T-cell (primary cell): ENCODE measurements around the gene NUDT22. TPM values are rescaled to one million over a fixed set of nuclear protein-coding genes. Genes with fewer than 3 reads are reported as not detected.

Experiments used
- ATAC-seq, 4 experiments: fragments of 200-7000 bp in 3 of 4; fragments of 150-1000 bp in 1 of 4; cut with Tn5 transposase; replicated peaks in 1 of 4; 1 replicate in 3 of 4; 2 replicates in 1 of 4; pipeline ENCODE4 v1.10.0; 2021; ENCODE audit warnings: moderate library complexity in 3 of 4, mild to moderate bottlenecking in 2 of 4, moderate number of reproducible peaks in 1 of 4
- CTCF ChIA-PET, 2 donors: fragments of 300-600 bp; sonication (Branson Sonifier 250); formaldehyde crosslinking; loops; one replicate each; lab custom pipeline; 2022; ENCODE audit warnings: antibody characterized with exemption in 2 of 2; lab: Charles Lee
- POLR2A ChIA-PET, 2 donors: fragments of 300-600 bp; sonication (Branson Sonifier 250); formaldehyde crosslinking; loops; one replicate each; lab custom pipeline; 2022; ENCODE audit warnings: antibody characterized with exemption in 2 of 2; lab: Charles Lee
- DNase-seq, 35 experiments: peaks; one replicate each; pipeline versions ENCODE4 v3.0.0 to v3.0.0-alpha.2; 2013 to 2023
- H3K27ac ChIP-seq: one replicate; pipeline ENCODE4 v1.5.1; 2013; ENCODE audit warnings: low read length
- H3K27me3 ChIP-seq, 2 experiments: replicated peaks in 1 of 2; 1 replicate in 1 of 2; 2 replicates in 1 of 2; pipeline versions ENCODE4 v1.6.1 to v1.7.0; 2013; ENCODE audit warnings: low read length in 1 of 2, mixed read lengths in 1 of 2; ENCODE audit not compliant: control insufficient read depth in 2 of 2, insufficient read depth in 2 of 2; ENCODE audit errors: extremely low read depth in 1 of 2
- H3K36me3 ChIP-seq, 2 donors: 1 replicate in 1 of 2; 2 replicates in 1 of 2; pipeline versions ENCODE4 v1.6.1 to v1.7.0; 2013; ENCODE audit warnings: low read length in 1 of 2; ENCODE audit not compliant: control insufficient read depth in 2 of 2, insufficient read depth in 1 of 2; ENCODE audit errors: extremely low read depth in 1 of 2
- H3K4me1 ChIP-seq, 2 experiments: 1 replicate in 1 of 2; 2 replicates in 1 of 2; pipeline versions ENCODE4 v1.6.1 to v1.7.0; 2013; ENCODE audit warnings: low read length in 2 of 2, mixed read lengths in 1 of 2; ENCODE audit not compliant: insufficient read depth in 2 of 2, control insufficient read depth in 1 of 2; ENCODE audit errors: extremely low read depth in 1 of 2
- H3K4me3 ChIP-seq, 2 donors: 1 replicate in 1 of 2; 2 replicates in 1 of 2; pipeline versions ENCODE4 v1.5.1 to v1.7.0; 2013; ENCODE audit warnings: mild to moderate bottlenecking in 2 of 2, low read length in 1 of 2, moderate library complexity in 1 of 2; ENCODE audit not compliant: control insufficient read depth in 1 of 2; ENCODE audit errors: extremely low read depth in 1 of 2
- H3K9me3 ChIP-seq: 2 replicates; pipeline ENCODE4 v1.7.0; 2013
- H3K27ac Mint-ChIP-seq, 2 donors: one replicate each; pipeline ENCODE4 v1.8.0; 2020 to 2021; ENCODE audit warnings: mild to moderate bottlenecking in 2 of 2, mixed read lengths in 2 of 2
- H3K27me3 Mint-ChIP-seq, 2 donors: one replicate each; pipeline ENCODE4 v1.8.0; 2021 to 2022; ENCODE audit warnings: mixed read lengths in 2 of 2
- H3K36me3 Mint-ChIP-seq: one replicate; pipeline ENCODE4 v1.8.0; 2021; ENCODE audit warnings: mixed read lengths
- H3K4me1 Mint-ChIP-seq, 3 donors: one replicate each; pipeline ENCODE4 v1.8.0; 2020 to 2022; ENCODE audit warnings: mixed read lengths in 3 of 3, mild to moderate bottlenecking in 1 of 3
- H3K4me3 Mint-ChIP-seq, 3 donors: one replicate each; pipeline ENCODE4 v1.8.0; 2020 to 2022; ENCODE audit warnings: mild to moderate bottlenecking in 3 of 3, mixed read lengths in 3 of 3, moderate library complexity in 3 of 3
- H3K9me3 Mint-ChIP-seq, 3 donors: one replicate each; pipeline ENCODE4 v1.8.0; 2020 to 2022; ENCODE audit warnings: mixed read lengths in 3 of 3
- WGBS: methylation state at CpG from one replicate; pipeline ENCODE4 v1.1.5; 2013; ENCODE audit warnings: missing lambda C conversion rate; ENCODE audit not compliant: insufficient coverage; 5-methylcytosine and 5-hydroxymethylcytosine counted together
- total RNA-seq, 35 experiments: library from RNA in 6 of 35; stranded (reverse) in 6 of 35; fragments of 120-200 nt in 1 of 35; gene quantifications; one replicate each; pipeline versions ENCODE4 v1.2.1 to v1.2.4 and lab custom pipeline; 2013 to 2026

The NUDT22 gene, protein sequence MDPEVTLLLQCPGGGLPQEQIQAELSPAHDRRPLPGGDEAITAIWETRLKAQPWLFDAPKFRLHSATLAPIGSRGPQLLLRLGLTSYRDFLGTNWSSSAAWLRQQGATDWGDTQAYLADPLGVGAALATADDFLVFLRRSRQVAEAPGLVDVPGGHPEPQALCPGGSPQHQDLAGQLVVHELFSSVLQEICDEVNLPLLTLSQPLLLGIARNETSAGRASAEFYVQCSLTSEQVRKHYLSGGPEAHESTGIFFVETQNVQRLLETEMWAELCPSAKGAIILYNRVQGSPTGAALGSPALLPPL
- total RNA-seq (100 to 1,000 TPM in 1 of 5 donors, 10 to 100 TPM in 4; 49.7 to 108 (median 97.5) TPM), total RNA-seq (lab: John Stamatoyannopoulos, UW) (14.3 to 57.8 (median 35.6) reads per million in 29 experiments)
- 49.9 TPM for total RNA-seq (2013)

DNA sequence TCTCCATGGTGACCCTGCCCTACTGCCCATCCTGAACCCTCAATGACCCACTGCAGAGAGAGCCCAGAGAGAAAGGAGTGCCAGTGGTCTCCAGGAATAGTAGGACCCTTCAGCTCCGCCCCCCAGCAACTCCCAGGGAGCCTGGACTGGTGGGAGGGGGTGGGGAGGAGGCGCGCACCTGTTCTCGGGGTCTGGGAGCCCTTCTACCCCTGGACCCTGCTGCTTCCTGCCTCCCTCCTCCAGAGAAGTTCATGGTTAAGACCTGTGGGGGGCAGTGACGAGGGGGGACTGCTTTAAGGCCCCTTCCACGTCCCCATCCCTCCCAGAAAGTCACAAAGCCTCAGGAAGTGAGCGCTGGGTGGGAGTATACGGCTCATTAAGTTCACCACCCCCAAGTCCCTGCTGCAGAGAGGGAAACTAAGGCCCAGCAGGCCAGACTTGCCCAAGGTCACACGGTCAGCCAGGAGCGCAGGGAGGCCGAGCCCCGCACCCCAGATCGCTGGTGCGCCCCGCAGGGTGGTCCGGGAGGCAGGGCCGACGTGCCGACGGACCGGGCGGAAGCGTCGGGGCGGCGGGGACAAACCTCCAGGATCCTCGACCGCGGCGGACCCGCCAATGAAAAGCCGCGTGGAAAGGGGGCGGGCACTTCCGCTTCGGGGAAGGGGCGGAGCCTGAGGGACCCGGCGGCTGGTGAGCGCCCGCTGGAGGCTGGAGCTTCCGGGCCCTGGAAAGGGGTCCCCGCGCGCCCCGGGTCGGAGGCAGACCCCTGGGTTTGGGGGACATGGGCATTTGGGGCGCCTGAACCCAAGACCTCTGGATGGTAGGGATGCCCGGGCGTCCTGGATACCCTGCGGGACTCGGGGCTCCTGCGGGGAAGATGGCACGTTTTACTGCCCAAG is at the start of gene NUDT22, which contains the start of gene TRPT1:
TSS of gene NUDT22 (plus strand) at position 667 of the 899 bp plus-strand sequence. CDS start 379 bp downstream, outside the sequence.
TSS of gene TRPT1 (minus strand) at position 579 of the 899 bp plus-strand sequence. CDS start at position 253, 326 bp downstream.
- peaks cover 11 to 20% of the 10 kb centered on the region in 2 donors for H3K36me3 ChIP-seq
- Mint-ChIP-seq H3K4me3 (peak within 1 kb of the TSS; percentile 80 to 92 (median 86)), H3K27ac (peak within 1 kb of the TSS; percentile 88), H3K36me3 (no peaks in the 10 kb centered on the region), H3K4me1 (peaks cover 34 to 44% (median 38%) of the 10 kb centered on the region in 3 donors), H3K27me3 (no peaks in the 10 kb centered on the region), H3K9me3 (no peaks in the 10 kb centered on the region)
- H3K4me3 ChIP-seq = peak within 1 kb of the TSS; percentile 78 to 96
- DNase-seq = peak; percentile 70 to 96 (median 87)
- H3K27ac ChIP-seq = peak within 1 kb of the TSS; percentile 76
- ChIA-PET POLR2A (interaction anchor here (0.5 to 0.6 kb wide), 3 partner anchors 14 to 1662 kb away, joined by 3 to 4 read pairs (median 4); partner anchors contain the start of gene FIBP (in 1 of the 2)), CTCF (interaction anchor here (0.5 to 1.6 kb wide), 7 partner anchors 12 to 92 kb away, joined by 3 to 9 read pairs (median 3); partner anchors contain the start of genes FERMT3 (in 1 of the 2), PRDX5 (in 1 of the 2) and TRMT112 (in 1 of the 2))
- no peaks in the 10 kb centered on the region for H3K27me3 ChIP-seq
- H3K4me1 ChIP-seq = peaks cover 15 to 63% of the 10 kb centered on the region in 2 experiments
- no peaks in the 10 kb centered on the region for H3K9me3 ChIP-seq
- peak; percentile 76 to 80 (median 78) for ATAC-seq
- under 1% methylated on average over 45 of the region's 54 CpGs for WGBS

DNA sequence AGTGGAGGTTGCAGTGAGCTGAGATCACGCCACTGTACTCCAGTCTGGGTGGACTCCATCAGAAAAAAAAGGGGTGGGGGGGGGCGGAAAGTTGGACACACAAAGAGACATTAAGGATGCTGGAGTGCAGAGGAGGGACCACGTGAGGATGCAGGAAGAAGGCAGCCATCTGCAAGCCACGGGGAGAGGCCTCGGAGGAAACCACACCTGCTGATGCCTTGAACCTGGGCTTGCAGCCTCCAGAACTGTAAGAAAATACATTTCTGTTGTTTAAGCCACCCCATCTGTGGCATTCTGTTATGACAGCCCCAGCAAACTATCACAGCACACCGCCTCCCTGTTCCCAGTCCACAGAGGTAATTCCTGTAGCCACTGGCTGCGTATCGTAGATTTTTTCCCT is 49.3 kb upstream of the NUDT22 start:
- no peaks in the 10 kb centered on the region for H3K27me3 Mint-ChIP-seq
- Histone ChIP-seq H3K36me3 (no peaks in the 10 kb centered on the region), H3K27me3 (no peaks in the 10 kb centered on the region), H3K9me3 (no peaks in the 10 kb centered on the region), H3K4me3 (no peak overlapping the region), H3K27ac (no peak overlapping the region), H3K4me1 (peaks cover 0 to 10% of the 10 kb centered on the region in 2 experiments)
- WGBS = 43% methylated on average over 4 of the region's 8 CpGs
- no peaks in the 10 kb centered on the region for H3K36me3 Mint-ChIP-seq
- no peaks in the 10 kb centered on the region for H3K9me3 Mint-ChIP-seq
- H3K4me1 Mint-ChIP-seq = peaks cover 15 to 27% (median 22%) of the 10 kb centered on the region in 3 donors
- H3K4me3 Mint-ChIP-seq = no peak overlapping the region
- DNase-seq (no peak), ATAC-seq (peak in 2 of 4 experiments; percentile 34 to 49)
- ChIA-PET CTCF (no interaction called here), POLR2A (interaction anchor here in 1 of 2 donors (0.7 kb wide), 1 partner anchor 107 kb away, joined by 6 read pairs; no protein-coding TSS in a partner anchor)
- peak overlapping the region in 1 of 2 donors; percentile 48 for H3K27ac Mint-ChIP-seq

DNA sequence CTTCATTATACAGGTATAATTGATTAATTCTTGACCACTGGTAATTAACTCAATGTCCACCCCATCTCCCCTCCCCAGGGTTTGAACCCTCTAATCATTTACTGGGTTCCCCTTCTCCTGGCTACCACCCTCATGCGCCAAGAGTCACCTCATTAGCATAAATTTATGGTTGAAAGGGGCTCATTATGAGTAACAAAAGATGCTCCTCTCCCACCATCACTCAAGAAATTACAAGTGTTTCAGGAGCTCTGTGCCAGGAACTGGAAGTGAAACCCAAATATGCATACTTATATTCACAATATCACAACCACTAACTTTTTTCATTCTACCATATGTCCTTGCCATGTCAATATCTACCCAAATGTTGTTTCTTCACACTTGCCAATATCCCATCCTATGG is 47.9 kb upstream of the NUDT22 start:
- H3K27me3 Mint-ChIP-seq = no peaks in the 10 kb centered on the region
- no peak overlapping the region for H3K27ac Mint-ChIP-seq
- no peaks in the 10 kb centered on the region for H3K9me3 Mint-ChIP-seq
- no peaks in the 10 kb centered on the region for H3K36me3 Mint-ChIP-seq
- ATAC-seq (no peak), DNase-seq (no peak)
- H3K4me3 Mint-ChIP-seq = no peak overlapping the region
- H3K4me1 Mint-ChIP-seq = peaks cover 22 to 33% (median 29%) of the 10 kb centered on the region in 3 donors
- no peaks in the 10 kb centered on the region for H3K27me3 ChIP-seq
- CTCF ChIA-PET = no interaction called here
- no peaks in the 10 kb centered on the region for H3K9me3 ChIP-seq
- WGBS = no CpG with 5 or more reads among the region's 1 CpG
- no peak overlapping the region for H3K27ac ChIP-seq
- H3K4me1 ChIP-seq = peaks cover 0 to 14% of the 10 kb centered on the region in 2 experiments
- no peak overlapping the region for H3K4me3 ChIP-seq
- POLR2A ChIA-PET = no interaction called here
- no peaks in the 10 kb centered on the region for H3K36me3 ChIP-seq

DNA sequence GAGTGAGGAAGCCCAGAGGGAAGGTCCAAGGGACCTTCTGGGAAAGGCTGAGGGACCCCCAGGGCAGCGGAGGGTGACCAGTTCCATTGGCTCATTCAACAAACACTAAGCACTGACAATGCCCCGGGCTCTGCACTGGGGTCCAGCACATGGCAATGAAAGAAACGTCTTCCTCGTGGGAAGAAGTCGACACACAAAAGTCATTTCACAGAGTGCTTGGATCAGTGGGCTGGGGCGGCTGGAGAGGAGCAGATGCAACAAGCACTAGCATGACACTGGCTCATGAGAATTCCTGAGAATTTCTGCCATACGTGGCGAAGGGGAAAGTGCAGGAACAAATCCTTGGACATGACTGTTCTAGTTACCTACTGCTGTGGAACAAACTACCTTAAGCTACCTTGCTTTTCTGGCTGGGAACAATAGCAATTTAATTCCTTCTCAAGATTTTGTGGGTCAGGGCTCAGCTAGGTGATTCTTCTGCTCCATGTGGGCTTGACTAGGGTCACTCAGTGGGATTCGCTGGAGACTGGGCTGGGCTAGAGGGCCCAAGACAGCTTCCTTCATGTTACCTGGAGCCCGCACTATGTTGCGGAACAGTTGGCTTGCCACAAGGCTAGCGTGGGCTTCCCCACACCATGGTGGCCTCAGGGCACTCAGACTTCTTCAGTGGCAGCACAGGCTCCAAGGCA is 47.0 kb upstream of the NUDT22 start:
- WGBS = 98% methylated on average over 10 of the region's 12 CpGs
- CTCF ChIA-PET = interaction anchor here in 1 of 2 donors (0.6 kb wide), 1 partner anchor 86 kb away, joined by 3 read pairs; no protein-coding TSS in a partner anchor
- Mint-ChIP-seq H3K36me3 (no peaks in the 10 kb centered on the region), H3K9me3 (no peaks in the 10 kb centered on the region), H3K4me3 (no peak overlapping the region), H3K27me3 (no peaks in the 10 kb centered on the region), H3K4me1 (peaks cover 30 to 42% (median 37%) of the 10 kb centered on the region in 3 donors), H3K27ac (no peak overlapping the region)
- H3K27ac ChIP-seq = no peak overlapping the region
- ATAC-seq = no peak
- DNase-seq = no peak
- POLR2A ChIA-PET = no interaction called here
- H3K36me3 ChIP-seq = no peaks in the 10 kb centered on the region
- H3K27me3 ChIP-seq = no peaks in the 10 kb centered on the region
- no peak overlapping the region for H3K4me3 ChIP-seq
- H3K9me3 ChIP-seq = no peaks in the 10 kb centered on the region
- H3K4me1 ChIP-seq = peaks cover 0 to 22% of the 10 kb centered on the region in 2 experiments

DNA sequence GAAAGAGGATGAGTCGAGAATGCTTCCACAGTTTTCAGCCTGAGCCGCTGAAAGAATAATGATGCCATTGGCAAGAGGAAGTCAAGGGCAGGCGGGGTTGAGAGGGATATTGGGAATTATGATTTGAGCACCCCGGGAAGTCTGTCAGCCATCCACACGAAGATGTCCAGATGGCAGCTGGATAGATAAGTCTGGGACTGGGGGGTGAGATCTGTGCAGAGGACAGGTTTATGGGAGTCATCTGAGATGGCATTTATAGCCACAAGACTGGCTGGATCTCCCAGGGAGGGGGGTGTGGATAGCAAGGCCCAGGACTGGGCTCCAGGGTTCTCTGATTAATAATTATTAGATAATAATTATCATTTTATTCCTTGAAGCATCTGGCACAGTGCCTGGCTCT is 45.2 kb upstream of the NUDT22 start:
- Mint-ChIP-seq H3K9me3 (no peaks in the 10 kb centered on the region), H3K27ac (no peak overlapping the region), H3K27me3 (no peaks in the 10 kb centered on the region), H3K4me1 (peaks cover 36 to 53% (median 43%) of the 10 kb centered on the region in 3 donors), H3K36me3 (no peaks in the 10 kb centered on the region), H3K4me3 (no peak overlapping the region)
- Histone ChIP-seq H3K4me3 (no peak overlapping the region), H3K9me3 (no peaks in the 10 kb centered on the region), H3K27ac (no peak overlapping the region), H3K4me1 (peaks cover 0 to 34% of the 10 kb centered on the region in 2 experiments), H3K36me3 (no peaks in the 10 kb centered on the region), H3K27me3 (no peaks in the 10 kb centered on the region)
- WGBS = 96% methylated on average over 3 of the region's 5 CpGs
- ATAC-seq = no peak
- CTCF ChIA-PET = interaction anchor here in 1 of 2 donors (0.6 kb wide), 1 partner anchor 158 kb away, joined by 5 read pairs; no protein-coding TSS in a partner anchor
- DNase-seq = no peak
- POLR2A ChIA-PET = no interaction called here
